ENCODE measurements around the gene CPA4. TPM values are rescaled to one million over a fixed set of nuclear protein-coding genes. Genes with fewer than 3 reads are reported as not detected.
"Not testable (repeated sequence)": the region's sequence is repeated elsewhere in the genome, so short reads cannot be mapped to it uniquely, and the experiment has no call there.

Gene CPA4
- polyA plus RNA-seq, 1 donor from 2014 or later: 8.9 TPM

- H3K27ac ChIP-seq (ENCODE audit: low read length): no peak overlapping the region
- H3K79me2 ChIP-seq (replicated peaks; ENCODE audit: insufficient read depth, low read length): no peaks in the 10 kb centered on the region
- no peak overlapping the region for H3K4me2 ChIP-seq (ENCODE audit: low read length)
- TF ChIP-seq RAD21 (conservative IDR thresholded peaks at IDR 0.05) (no peak), MXI1 (conservative IDR thresholded peaks at IDR 0.05; ENCODE audit: poor library complexity, severe bottlenecking) (no peak), SMC3 (conservative IDR thresholded peaks at IDR 0.05; ENCODE audit: poor library complexity) (no peak), REST (IDR thresholded peaks at IDR 0.05; ENCODE audit: borderline replicate concordance) (no peak), CTCF (IDR thresholded peaks at IDR 0.05; ENCODE audit: poor library complexity, severe bottlenecking) (no peak), EZH2 (IDR thresholded peaks at IDR 0.05; ENCODE audit: borderline replicate concordance, insufficient read depth, low read length, poor library complexity, severe bottlenecking) (no peak)
- no peak overlapping the region for H3K9ac ChIP-seq (ENCODE audit: low read length)
- no peaks in the 10 kb centered on the region for H3F3A ChIP-seq (ENCODE audit: insufficient read depth, low read length, poor library complexity, severe bottlenecking)
- H3K9me2 ChIP-seq (ENCODE audit: insufficient read depth, low read length): no peaks in the 10 kb centered on the region
- no peak overlapping the region for H2AFZ ChIP-seq (ENCODE audit: low read depth, low read length)
- no peaks in the 10 kb centered on the region for H3K36me3 ChIP-seq (ENCODE audit: insufficient read depth, low read length)
- no peak overlapping the region for H3K4me3 ChIP-seq (ENCODE audit: low read length)
- no peaks in the 10 kb centered on the region for H4K20me1 ChIP-seq (ENCODE audit: insufficient read depth)
- no peaks in the 10 kb centered on the region for H3K27me3 ChIP-seq (ENCODE audit: insufficient read depth, low read depth, low read length)
- H3K9me3 ChIP-seq (ENCODE audit: low read length): no peaks in the 10 kb centered on the region
These were observed 21.3 kb downstream of the CPA4 start for GRCh38 chr7:130314305-130314704.

GRCh38 chr7:130319541-130319940 is 26.6 kb downstream of the CPA4 start:
- no peaks in the 10 kb centered on the region for H4K20me1 ChIP-seq (ENCODE audit: insufficient read depth)
- H3K4me2 ChIP-seq (ENCODE audit: low read length): no peak overlapping the region
- TF ChIP-seq POLR2AphosphoS5 (IDR thresholded peaks at IDR 0.05) (no peak), SMC3 (conservative IDR thresholded peaks at IDR 0.05; ENCODE audit: poor library complexity) (no peak), TAF1 (IDR thresholded peaks at IDR 0.05; ENCODE audit: low read depth) (no peak), EZH2 (IDR thresholded peaks at IDR 0.05; ENCODE audit: borderline replicate concordance, insufficient read depth, low read length, poor library complexity, severe bottlenecking) (no peak), CTCF (IDR thresholded peaks at IDR 0.05; ENCODE audit: poor library complexity, severe bottlenecking) (no peak), RAD21 (conservative IDR thresholded peaks at IDR 0.05) (no peak), MXI1 (conservative IDR thresholded peaks at IDR 0.05; ENCODE audit: poor library complexity, severe bottlenecking) (no peak), EP300 (conservative IDR thresholded peaks at IDR 0.05; ENCODE audit: poor library complexity, severe bottlenecking) (no peak), REST (IDR thresholded peaks at IDR 0.05; ENCODE audit: borderline replicate concordance) (no peak)
- H3K79me2 ChIP-seq (replicated peaks; ENCODE audit: insufficient read depth, low read length): no peaks in the 10 kb centered on the region
- H3K4me3 ChIP-seq (ENCODE audit: low read length): no peak overlapping the region
- no peak overlapping the region for H3K27ac ChIP-seq (ENCODE audit: low read length)
- no peaks in the 10 kb centered on the region for H3F3A ChIP-seq (ENCODE audit: insufficient read depth, low read length, poor library complexity, severe bottlenecking)
- no peak overlapping the region for H3K9ac ChIP-seq (ENCODE audit: low read length)
- H3K27me3 ChIP-seq (ENCODE audit: insufficient read depth, low read depth, low read length): no peaks in the 10 kb centered on the region
- H3K36me3 ChIP-seq (ENCODE audit: insufficient read depth, low read length): no peaks in the 10 kb centered on the region
- no peak overlapping the region for H2AFZ ChIP-seq (ENCODE audit: low read depth, low read length)
- no peaks in the 10 kb centered on the region for H3K9me2 ChIP-seq (ENCODE audit: insufficient read depth, low read length)
- no peaks in the 10 kb centered on the region for H3K9me3 ChIP-seq (ENCODE audit: low read length)

GRCh38 chr7:130321542-130322229 is 28.7 kb downstream of the CPA4 start:
- not testable (repeated sequence) for H3K9me2 ChIP-seq (ENCODE audit: insufficient read depth, low read length); H4K20me1 ChIP-seq (ENCODE audit: insufficient read depth); H3F3A ChIP-seq (ENCODE audit: insufficient read depth, low read length, poor library complexity, severe bottlenecking); H3K9me3 ChIP-seq (ENCODE audit: low read length); H3K4me3 ChIP-seq (ENCODE audit: low read length); H3K27me3 ChIP-seq (ENCODE audit: insufficient read depth, low read depth, low read length); H3K27ac ChIP-seq (ENCODE audit: low read length); H2AFZ ChIP-seq (ENCODE audit: low read depth, low read length); H3K36me3 ChIP-seq (ENCODE audit: insufficient read depth, low read length); H3K4me2 ChIP-seq (ENCODE audit: low read length); H3K9ac ChIP-seq (ENCODE audit: low read length); H3K79me2 ChIP-seq (replicated peaks; ENCODE audit: insufficient read depth, low read length)
